Thoracic aorta (tissue), 2 donors: ENCODE measurements around the gene IL27RA. TPM values are rescaled to one million over a fixed set of nuclear protein-coding genes. Genes with fewer than 3 reads are reported as not detected.

Experiments used
- ATAC-seq: fragments of 150-250 bp; one replicate; pipeline ENCODE4 v1.8.0; 2017; ENCODE audit warnings: low read depth; ENCODE audit not compliant: insufficient number of reproducible peaks, low FRiP score
- DNase-seq: peaks from one replicate; pipeline ENCODE4 v3.0.0-alpha.2; 2020; ENCODE audit warnings: low spot score
- H3K27ac ChIP-seq, 2 donors: fragments of 200-600 bp; sonication (generic); 1 replicate in 1 of 2; 2 replicates in 1 of 2; pipeline ENCODE4 v1.5.1; 2016; ENCODE audit warnings: mild to moderate bottlenecking in 2 of 2, moderate library complexity in 2 of 2
- H3K27me3 ChIP-seq: fragments of 200-600 bp; sonication (generic); replicated peaks from 2 replicates; pipeline ENCODE4 v1.6.0; 2016; ENCODE audit warnings: mild to moderate bottlenecking; ENCODE audit not compliant: insufficient read depth
- H3K36me3 ChIP-seq: fragments of 200-600 bp; sonication (generic); one replicate; pipeline ENCODE4 v1.5.1; 2016
- H3K4me1 ChIP-seq, 2 donors: fragments of 200-600 bp; sonication (generic); 1 replicate in 1 of 2; 2 replicates in 1 of 2; pipeline versions ENCODE4 v1.5.1 to v1.6.0; 2016; ENCODE audit warnings: low read depth in 2 of 2, mild to moderate bottlenecking in 1 of 2; ENCODE audit not compliant: control insufficient read depth in 1 of 2
- H3K4me3 ChIP-seq: fragments of 200-600 bp; sonication (generic); 2 replicates; pipeline ENCODE4 v1.5.1; 2016; ENCODE audit warnings: mild to moderate bottlenecking
- H3K9me3 ChIP-seq: fragments of 200-600 bp; sonication (generic); 2 replicates; pipeline ENCODE4 v1.5.1; 2016
- total RNA-seq, 2 donors: library from RNA; depleted of rRNA; stranded (reverse); fragments of >200 nt; gene quantifications; one replicate each; pipeline versions ENCODE4 v1.1.0 to v1.2.3, GENCODE V29; 2016
- TF ChIP-seq, protein P1 (sequence below): fragments of 200-600 bp; sonication (generic); IDR thresholded peaks from one replicate; pipeline ENCODE4 v1.5.1; 2019; ENCODE audit warnings: antibody characterized with exemption

Gene IL27RA
- total RNA-seq, 2 donors from 2014 or later: 1.1 to 5.3 TPM

DNA sequence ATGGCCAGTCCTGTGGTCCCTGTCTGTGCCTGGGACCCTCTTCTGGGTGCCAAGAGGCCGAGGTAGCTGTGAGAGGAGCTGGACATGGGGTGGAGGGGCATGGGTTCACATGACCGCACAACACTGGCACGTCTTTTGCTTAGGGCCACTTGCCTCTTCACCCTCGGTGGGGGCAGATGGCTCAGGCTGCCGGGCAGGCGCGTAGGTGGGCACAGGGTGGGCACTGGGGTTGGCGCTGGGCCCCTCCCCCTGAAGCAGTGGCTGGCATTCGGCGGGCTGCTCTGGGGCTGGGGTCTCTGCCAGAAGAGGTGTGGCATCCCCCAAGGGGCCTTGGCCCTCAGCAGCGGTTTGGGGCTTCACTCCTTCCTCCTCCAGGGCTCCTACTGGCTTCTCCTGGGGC is 21.9 kb downstream of the IL27RA start:
- Histone ChIP-seq H3K36me3 (no peaks in the 10 kb centered on the region), H3K27ac (no peak overlapping the region), H3K27me3 (no peaks in the 10 kb centered on the region), H3K4me3 (no peak overlapping the region), H3K4me1 (peaks cover 0 to 8% of the 10 kb centered on the region in 2 donors), H3K9me3 (no peaks in the 10 kb centered on the region)
- DNase-seq (no peak), ATAC-seq (no peak)
- TF ChIP-seq, protein P1, sequence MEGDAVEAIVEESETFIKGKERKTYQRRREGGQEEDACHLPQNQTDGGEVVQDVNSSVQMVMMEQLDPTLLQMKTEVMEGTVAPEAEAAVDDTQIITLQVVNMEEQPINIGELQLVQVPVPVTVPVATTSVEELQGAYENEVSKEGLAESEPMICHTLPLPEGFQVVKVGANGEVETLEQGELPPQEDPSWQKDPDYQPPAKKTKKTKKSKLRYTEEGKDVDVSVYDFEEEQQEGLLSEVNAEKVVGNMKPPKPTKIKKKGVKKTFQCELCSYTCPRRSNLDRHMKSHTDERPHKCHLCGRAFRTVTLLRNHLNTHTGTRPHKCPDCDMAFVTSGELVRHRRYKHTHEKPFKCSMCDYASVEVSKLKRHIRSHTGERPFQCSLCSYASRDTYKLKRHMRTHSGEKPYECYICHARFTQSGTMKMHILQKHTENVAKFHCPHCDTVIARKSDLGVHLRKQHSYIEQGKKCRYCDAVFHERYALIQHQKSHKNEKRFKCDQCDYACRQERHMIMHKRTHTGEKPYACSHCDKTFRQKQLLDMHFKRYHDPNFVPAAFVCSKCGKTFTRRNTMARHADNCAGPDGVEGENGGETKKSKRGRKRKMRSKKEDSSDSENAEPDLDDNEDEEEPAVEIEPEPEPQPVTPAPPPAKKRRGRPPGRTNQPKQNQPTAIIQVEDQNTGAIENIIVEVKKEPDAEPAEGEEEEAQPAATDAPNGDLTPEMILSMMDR: no peak

DNA sequence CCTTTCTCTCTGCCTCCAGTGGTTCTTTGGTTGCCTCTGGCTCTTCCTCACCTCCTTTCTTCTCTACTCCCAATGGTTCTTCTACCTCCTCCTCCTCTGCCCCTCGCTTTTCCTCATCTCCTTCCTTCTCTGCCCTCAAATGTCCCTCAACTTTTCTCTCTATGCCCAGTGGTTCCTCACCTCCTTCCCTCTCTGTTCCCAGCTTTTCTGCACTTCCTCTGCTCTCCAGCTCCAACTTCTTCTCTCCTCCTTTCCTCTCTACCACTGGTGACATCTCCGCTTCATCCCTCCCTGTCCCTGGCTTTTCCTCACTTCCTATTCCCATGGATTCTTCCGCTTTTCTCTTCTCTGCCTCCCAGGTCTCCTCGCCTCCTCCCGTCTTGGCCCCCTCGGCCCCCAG is 22.5 kb downstream of the IL27RA start:
- Histone ChIP-seq H3K4me1 (peaks cover 0 to 14% of the 10 kb centered on the region in 2 donors), H3K36me3 (no peaks in the 10 kb centered on the region), H3K27me3 (no peaks in the 10 kb centered on the region), H3K27ac (no peak overlapping the region), H3K9me3 (no peaks in the 10 kb centered on the region), H3K4me3 (no peak overlapping the region)
- no peak for DNase-seq
- TF ChIP-seq, protein P1: no peak
- no peak for ATAC-seq

DNA sequence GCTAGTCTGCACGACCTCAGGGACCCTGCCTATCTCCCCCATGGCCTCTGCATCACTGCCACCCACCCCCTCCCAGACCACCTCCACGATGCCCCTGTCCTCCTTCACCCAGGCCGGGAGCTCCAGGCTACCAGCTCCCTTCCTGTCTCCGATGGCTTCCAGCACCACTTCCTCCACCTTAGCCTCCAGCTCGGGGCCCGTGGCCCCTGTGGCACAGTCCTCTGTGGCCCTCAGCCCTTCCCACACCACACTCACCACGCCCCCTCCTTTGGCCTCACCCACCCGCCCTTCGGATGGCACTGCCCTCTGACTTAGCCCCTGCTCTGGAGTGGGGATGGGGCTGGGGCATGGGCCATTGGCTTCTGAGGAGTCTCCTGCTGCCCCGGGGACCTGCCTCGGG is 23.2 kb downstream of the IL27RA start:
- TF ChIP-seq, protein P1: no peak
- no peak overlapping the region for H3K4me3 ChIP-seq
- no peak for ATAC-seq

DNA sequence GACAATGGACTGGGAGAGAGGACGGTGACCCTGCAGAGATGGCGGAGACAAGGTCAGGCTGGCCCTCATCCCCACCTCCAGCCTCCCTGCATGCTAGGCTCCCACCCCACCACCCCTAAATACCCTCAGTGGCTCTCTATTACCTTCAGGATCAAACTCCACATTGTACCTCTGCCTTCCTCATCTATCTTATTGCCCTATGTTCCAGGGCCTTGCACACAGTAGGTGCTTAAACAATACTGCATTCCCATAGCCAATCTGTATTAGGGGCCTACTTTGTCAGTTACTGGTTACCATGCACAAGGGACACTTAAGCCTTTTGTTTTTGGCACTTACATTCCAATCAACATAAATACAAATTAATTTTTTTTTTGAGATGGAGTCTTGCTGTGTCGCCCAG is 23.8 kb downstream of the IL27RA start:
- DNase-seq (no peak), ATAC-seq (no peak)
- Histone ChIP-seq H3K9me3 (no peaks in the 10 kb centered on the region), H3K27me3 (no peaks in the 10 kb centered on the region), H3K36me3 (no peaks in the 10 kb centered on the region), H3K4me3 (no peak overlapping the region), H3K27ac (no peak overlapping the region), H3K4me1 (peaks cover 0 to 14% of the 10 kb centered on the region in 2 donors)
- TF ChIP-seq, protein P1: no peak

More for the DNA sequence above, 23.2 kb downstream of the IL27RA start:
- Histone ChIP-seq H3K27me3 (no peaks in the 10 kb centered on the region), H3K36me3 (no peaks in the 10 kb centered on the region), H3K9me3 (no peaks in the 10 kb centered on the region), H3K4me1 (peaks cover 0 to 14% of the 10 kb centered on the region in 2 donors), H3K27ac (no peak overlapping the region)
- no peak for DNase-seq

DNA sequence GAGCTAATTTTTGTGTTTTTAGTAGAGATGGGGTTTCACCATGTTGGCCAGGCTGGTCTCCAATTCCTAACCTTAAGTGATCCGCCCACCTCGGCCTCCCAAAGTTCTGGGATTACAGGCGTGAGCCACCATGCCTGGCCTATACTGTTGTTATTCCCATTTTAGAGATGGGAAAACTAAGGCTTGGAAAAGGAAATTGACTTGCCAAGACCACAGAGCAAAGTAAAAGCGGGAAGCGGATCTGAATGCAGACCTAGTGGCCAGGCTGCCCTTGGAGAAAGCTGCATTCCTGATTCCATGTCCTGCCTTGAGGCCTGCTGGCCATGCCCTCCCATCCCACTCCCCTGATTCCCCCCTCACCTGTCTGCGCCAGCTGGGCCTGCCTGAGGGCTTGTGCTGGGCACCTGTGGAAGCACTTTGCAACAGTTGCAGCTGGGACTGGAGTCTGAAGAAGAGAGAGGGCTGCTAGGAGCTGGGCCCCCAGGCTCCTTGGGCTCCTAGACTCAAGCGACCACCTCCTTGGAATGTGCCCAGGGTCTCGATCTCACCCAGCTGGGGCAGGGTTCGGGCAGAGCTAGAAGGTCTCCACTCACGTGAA is 24.6 kb downstream of the IL27RA start:
- Histone ChIP-seq H3K27ac (no peak overlapping the region), H3K4me1 (peaks cover 0 to 14% of the 10 kb centered on the region in 2 donors), H3K27me3 (no peaks in the 10 kb centered on the region), H3K9me3 (no peaks in the 10 kb centered on the region), H3K36me3 (no peaks in the 10 kb centered on the region), H3K4me3 (no peak overlapping the region)
- ATAC-seq: no peak
- TF ChIP-seq, protein P1: no peak
- no peak for DNase-seq
